Right kidney (tissue), 9 donors: ENCODE results near the gene SUFU.
"Not testable (repeated sequence)": the region's sequence is repeated elsewhere in the genome, so short reads cannot be mapped to it uniquely, and the experiment has no call there.

Experiments
- DNase-seq: peaks from one replicate; pipeline ENCODE4 v3.0.0-alpha.2; 2016
- long read RNA-seq, 8 donors: transcript quantifications; one replicate each; lab custom pipeline, GENCODE V29; 2026

The SUFU gene
- long read RNA-seq, donor 1, full-length matches to known transcripts = 3 of 3 reads
- long read RNA-seq, donor 1, partial matches to known transcripts = 0 of 3 reads
- long read RNA-seq, donor 1, other reads (novel, unspliced or antisense) = 0 of 3 reads
- long read RNA-seq, donor 2 = 0 reads
- long read RNA-seq, donor 3, full-length matches to known transcripts = 4 of 4 reads
- long read RNA-seq, donor 3, partial matches to known transcripts = 0 of 4 reads
- long read RNA-seq, donor 3, other reads (novel, unspliced or antisense) = 0 of 4 reads
- long read RNA-seq, donor 4 = 0 reads
- long read RNA-seq, donor 5, full-length matches to known transcripts = 4 of 4 reads
- long read RNA-seq, donor 5, partial matches to known transcripts = 0 of 4 reads
- long read RNA-seq, donor 5, other reads (novel, unspliced or antisense) = 0 of 4 reads
- long read RNA-seq, donor 6, full-length matches to known transcripts = 4 of 4 reads
- long read RNA-seq, donor 6, partial matches to known transcripts = 0 of 4 reads
- long read RNA-seq, donor 6, other reads (novel, unspliced or antisense) = 0 of 4 reads
- long read RNA-seq, donor 7, full-length matches to known transcripts = 5 of 14 reads
- long read RNA-seq, donor 7, partial matches to known transcripts = 9 of 14 reads
- long read RNA-seq, donor 7, other reads (novel, unspliced or antisense) = 0 of 14 reads
- long read RNA-seq, donor 8, full-length matches to known transcripts = 4 of 4 reads
- long read RNA-seq, donor 8, partial matches to known transcripts = 0 of 4 reads
- long read RNA-seq, donor 8, other reads (novel, unspliced or antisense) = 0 of 4 reads

DNA sequence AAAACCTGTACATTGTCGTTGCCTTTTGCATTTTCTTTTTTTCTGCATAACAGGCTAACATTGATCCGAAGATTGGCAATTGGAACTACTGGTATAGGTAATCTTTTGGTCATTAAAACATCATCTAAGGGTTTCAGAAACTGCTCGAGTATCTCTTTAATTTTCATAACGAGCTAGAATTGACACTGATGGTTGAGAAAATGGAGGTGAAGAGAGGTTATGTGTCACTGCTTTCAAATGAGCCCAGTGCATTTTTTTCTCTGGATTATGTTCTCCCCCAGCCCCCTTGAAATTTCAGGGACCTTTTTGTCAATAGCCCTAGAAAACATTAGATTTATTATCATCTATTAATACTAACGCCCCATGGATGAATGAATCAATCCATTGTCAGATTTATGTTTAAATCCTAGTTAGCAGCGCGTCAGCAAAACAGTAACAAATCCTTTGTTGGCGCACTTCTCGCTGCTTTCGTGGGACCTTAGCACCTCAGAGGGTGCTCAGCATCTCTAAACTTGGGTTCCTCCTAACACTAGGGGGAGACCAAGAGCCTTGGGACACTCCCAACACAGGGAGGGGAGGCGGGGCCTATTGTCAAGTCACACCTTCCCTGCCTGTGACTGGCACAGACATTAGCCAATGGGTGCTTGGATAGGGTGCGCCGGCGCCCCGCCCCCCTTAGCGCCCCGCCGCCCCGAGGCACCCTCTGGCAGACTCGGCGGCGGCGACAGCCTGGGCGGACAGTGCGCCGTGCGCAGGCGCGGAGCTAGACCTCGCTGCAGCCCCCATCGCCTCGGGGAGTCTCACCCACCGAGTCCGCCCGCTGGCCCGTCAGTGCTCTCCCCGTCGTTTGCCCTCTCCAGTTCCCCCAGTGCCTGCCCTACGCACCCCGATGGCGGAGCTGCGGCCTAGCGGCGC, at the start of gene SUFU:
Gene SUFU, plus strand, starts transcription at position 709 of the 915 bp plus-strand sequence. Its CDS starts 181 bp downstream, at position 890.
- peak; percentile 95 for DNase-seq

DNA sequence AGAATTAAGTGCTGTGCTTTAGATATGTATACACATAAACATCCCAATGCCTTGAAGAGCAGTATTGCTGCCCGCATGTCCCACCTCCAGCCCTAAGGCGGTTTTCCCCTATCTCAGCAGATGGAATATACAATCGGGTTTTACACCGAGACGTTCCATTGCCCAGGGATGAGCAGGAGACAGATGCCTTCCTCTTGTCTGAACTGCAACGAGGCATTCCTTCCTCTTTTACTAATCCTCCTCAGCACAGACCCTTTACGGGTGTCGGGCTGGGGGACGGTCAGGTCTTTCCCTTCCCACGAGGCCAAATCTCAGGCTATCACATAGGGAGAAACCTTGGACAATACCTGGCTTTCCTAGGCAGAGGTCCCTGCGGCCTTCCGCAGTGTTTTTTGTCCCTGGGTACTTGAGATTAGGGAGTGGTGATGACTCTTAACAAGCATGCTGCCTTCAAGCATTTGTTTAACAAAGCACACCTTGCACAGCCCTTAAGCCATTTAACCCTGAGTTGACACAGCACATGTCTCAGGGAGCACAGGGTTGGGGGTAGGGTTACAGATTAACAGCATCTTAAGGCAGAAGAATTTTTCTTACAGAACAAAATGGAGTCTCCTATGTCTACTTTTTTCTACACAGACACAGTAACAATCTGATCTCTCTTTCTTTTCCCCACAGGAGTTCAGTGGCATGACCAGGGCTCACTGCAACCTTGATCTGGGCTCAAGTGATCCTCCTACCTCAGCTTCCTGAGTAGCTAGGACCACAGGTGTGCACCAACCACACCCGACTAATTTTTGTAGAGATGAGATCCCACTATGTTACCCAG, 48.9 kb upstream of the SUFU start:
- DNase-seq = not testable (repeated sequence)

DNA sequence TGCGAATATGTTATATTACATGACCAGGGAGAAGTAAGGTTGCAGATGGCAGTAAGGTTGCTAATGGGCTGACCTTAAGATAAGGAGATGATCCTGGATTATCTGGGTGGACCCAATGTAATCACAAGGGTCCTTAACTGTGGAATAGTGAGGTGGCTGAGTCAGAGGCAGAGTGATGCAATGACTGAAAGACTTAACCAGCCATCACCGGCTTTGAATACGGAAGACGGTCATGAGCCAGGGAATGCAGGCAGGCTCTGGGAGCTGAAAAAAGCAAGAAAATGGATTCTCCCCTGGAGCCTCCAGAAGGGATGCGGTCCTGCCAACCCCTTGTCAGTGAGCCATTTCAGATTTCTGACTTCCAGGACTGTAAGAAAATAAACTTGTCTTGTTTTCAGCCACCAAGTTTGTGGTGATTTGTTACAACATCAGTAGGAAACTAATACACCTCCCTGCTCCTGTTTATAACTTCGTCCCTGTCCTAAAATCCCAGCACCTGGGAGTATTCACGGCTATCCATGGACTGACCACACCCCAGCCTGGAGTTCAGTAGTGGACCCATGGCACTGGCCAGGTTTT, 47.8 kb upstream of the SUFU start:
- no peak for DNase-seq

DNA sequence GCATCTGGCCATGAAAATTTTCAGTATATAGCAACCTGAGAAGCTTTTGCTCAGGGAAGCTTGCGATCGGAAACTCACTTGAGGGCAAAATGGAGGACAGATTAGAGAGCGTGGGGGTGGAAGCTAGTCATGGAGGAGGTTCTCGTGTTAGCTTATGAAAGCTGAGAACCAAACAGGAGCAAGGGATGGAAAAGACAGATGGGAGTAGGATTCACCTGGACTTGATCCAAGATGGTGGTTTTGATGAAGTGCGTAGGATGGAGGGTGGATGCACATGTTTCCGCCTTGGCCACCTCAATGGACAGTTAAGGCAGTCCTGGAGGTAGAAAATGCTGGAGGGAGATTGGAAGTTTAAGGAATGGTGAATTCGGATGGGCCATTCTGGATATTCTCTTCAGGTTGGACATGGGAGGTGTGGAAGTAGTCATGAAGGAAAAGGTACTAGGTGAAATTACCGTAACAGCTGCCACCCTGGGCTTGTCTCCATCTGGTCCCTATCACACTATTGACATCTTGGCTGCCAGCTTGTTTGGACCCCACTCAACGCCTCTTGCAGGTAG, 46.1 kb upstream of the SUFU start:
- no peak for DNase-seq

DNA sequence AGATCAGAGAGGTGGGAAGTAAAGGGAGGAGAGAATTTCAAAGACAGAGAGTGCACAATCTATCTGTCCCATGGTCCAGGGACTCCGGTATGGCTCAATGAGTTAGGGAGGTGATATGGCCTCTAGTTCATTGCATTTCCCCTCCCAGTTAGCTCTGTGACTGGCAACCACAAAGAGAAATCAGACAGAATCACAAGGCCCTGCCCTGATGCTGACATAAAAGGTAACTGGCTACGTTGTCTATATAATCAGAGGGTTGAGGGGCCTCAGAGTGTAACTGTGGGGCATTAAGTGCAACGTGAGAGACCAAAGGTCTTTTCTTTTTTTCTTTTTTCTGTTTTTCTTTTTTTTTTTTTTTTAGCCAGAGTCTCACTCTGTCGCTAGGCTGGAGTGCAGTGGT, 45.1 kb upstream of the SUFU start:
- DNase-seq = no peak

DNA sequence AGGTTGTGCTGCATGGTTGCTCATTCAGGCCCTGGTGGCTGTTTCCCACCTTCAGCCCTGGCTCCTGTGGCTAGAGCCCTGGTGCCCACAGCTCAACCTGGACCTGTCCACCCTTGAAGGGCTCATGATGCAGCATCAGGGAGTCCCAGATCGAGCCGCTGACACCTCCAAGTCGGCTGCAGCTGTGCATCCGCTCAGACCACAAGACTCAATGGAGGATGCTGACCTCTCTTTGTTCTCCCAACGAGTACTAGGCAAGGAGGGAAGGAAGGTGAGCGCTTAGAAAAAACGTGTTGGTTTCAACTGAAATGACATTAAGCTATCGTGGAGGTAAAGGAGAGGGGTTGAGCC, 43.0 kb upstream of the SUFU start:
- peak; percentile 78 for DNase-seq

DNA sequence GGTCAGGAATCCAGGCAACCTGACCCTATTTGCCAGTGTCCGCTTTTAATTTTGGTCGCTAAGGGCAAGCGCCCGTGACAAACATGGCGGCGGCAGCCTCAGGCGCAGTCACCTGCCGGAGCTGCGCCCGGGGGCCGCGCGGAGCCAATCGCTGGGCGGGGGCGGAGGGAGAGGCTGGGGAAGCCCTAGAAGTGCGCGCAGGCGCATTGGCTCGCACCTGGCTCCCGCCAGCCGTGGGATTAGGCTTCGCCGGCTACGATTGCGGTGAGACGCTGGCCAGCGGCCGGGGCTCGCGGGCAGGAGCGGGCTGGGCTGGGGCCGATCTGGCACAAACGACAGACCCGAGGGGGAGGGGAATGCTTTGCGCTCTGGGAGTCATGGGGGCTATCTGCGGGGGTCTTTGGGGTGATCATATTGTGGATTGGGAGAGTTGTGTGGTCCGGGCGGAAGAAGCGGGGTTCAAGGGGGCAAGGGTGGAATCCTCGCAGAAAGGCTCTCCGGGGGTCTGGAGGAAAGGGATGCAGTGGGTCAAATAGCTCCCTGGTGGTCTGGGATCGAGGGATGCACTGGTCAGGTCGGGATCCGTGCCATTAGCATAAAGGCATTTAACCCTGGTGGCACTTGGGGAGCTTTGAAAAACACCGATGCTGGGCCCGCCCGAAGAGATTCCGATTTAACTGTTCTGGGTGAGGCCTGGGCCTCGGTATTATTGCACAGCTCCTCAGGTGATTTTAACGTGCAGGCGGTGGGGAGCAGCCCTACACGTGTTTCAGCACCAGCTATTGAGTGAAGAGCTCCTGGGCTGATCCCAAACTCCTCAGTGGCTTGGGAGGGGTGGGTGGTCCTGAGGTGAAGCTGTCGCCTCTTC, 42.4 kb upstream of the SUFU start:
- DNase-seq = peak; percentile 80

DNA sequence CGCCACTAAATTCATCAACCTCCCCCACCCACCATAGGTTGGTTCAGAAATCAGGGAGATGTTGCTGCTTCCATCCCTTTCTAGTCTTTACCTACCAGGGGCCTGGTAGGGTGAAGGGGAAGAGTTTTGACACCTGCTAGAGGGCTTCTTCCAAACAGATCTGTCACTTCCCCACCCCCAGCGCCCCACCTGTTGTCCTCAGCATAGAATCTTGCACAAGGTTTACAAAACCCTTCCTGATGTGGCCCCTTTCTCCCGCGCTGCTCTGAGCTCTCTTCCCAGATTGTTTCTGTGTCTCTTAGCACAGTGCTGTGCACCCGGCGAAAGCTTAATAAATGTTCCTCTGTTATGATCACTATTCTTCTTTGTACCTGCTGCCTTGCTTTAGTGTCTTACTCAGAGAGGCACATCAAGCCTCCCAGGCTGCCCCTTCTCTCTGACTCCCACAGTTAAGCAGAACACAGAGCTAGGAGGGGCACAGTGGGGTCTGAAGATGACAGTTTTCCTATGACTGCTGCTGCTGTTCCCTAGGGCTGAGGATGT, 41.2 kb upstream of the SUFU start:
- DNase-seq = no peak

DNA sequence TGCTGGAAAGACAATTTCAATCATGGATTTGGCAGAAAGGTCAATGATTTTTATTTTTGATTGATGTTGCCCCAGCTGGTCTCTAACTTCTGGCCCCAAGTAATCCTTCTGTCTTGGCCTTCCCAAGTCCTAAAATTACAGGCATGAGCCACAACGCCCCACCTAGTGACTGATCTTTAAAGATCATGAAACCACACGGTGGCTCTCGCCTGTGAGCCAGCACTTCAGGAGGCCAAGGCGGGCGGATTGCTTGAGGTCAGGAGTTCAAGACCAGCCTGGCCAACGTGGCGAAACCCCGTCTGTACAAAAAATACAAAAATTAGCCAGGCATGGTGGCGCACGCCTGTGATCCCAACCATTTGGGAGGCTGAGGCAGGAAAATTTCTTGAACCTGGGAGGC, 39.8 kb upstream of the SUFU start:
- DNase-seq = no peak

DNA sequence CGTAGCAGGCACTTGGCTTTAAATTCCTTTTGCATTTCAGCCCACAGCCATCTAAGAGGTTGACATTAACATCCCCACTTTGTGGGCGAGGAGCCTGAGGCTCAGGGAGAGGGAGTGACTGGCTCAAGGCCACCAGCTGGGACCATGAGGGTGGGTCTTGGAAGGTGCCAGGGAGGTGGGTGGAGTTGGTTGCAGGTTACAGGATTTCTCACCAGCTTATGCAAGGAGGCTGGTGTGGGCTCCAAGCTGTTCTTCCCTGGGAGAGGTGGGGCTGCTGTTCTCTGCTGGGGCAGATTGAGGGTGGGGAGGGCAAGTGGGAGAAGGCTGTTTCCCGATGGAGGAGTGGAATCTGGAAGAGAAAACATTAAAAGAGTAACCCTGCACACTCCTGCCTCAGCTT, 38.3 kb upstream of the SUFU start:
- no peak for DNase-seq

DNA sequence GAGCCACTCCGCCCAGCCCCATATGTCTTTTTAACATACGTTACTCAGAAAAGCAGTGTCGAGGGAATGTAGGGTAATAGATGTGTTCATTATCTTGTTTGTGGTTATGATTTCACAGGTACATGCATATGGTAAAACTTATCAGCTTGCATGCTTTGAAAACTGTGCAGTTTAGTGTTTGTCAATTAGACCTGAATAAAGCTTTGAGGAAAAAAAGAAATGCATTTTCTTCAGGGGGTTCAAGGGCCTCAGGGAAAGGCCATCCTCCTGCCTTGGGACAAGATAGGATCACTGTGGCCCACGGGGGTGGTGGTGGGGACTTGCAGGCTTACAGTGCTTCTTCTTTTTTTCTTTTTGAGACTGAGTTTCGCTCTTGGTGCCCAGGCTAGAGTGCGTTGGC, 36.5 kb upstream of the SUFU start:
- DNase-seq = no peak

DNA sequence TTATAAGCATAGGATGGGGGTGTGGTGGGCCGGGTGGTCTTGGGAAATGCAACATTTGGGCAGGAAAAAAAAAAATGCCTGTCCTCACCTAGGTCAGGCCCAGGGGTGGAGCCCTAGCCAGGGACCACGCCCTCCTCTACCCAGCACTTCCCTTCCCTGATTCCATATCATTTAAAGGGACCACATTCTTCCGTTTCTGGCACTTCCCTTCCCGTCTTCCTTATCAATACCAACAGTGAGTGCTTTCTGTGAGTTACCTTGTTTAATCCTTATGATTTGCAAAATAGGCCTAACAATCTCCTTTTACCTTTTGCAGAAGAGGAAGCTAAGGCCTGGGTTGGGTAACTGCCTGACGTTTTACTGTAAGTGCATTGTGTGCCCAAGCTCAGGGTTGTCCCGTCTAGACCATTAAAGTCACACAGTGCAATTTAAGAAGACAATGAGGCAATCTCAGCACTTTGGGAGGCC, 35.8 kb upstream of the SUFU start:
- no peak for DNase-seq

DNA sequence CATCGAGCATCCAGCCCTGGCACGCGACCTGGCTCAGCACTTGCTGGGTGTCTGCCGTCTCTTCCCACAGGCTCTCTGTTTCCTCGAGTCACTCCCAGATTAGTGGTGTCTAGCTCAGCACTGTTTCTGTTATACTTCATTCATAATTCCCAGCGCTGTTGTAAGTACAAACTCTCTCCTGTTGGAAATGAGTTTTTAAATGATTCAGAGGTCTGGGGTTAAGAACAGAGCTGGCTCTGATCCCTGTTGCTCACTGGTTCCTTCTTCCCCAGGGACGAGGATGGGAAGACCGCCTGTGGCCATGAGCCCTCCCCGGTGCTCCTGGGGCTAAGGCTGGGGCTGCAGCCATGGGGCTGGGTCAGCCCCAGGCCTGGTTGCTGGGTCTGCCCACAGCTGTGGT, 35.1 kb upstream of the SUFU start:
- DNase-seq = no peak

DNA sequence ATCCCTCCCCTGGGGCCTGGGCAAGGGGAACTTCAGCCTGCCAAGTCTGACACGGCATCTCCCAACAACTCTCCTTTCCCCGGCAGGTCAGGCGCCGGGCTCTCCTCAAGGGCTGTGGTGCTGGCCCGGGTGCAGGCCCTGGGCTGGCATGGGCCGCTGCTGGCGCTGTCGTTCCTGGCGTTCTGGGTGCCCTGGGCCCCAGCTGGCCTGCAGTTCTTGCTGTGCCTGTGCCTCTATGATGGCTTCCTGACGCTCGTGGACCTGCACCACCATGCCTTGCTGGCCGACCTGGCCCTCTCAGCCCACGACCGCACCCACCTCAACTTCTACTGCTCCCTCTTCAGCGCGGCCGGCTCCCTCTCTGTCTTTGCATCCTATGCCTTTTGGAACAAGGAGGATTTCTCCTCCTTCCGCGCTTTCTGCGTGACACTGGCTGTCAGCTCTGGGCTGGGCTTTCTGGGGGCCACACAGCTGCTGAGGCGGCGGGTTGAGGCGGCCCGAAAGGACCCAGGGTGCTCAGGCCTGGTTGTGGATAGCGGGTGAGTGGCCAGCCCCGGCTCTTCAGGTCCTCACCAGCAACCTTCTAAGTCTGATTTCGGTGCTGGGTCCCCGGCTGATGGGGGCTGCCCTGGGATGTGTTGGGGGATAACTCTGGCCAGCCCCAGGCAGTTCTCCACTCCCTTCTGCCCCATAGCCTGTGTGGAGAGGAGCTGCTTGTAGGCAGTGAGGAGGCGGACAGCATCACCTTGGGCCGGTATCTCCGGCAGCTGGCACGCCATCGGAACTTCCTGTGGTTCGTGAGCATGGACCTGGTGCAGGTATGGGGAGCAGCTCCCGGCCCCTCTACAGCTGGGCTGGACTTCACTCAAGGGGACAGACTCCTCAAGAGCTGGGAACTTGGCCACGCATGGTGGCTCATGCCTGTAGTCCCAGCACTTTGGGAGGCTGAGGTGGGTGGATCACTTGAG, 32.9 kb upstream of the SUFU start:
- DNase-seq = no peak

DNA sequence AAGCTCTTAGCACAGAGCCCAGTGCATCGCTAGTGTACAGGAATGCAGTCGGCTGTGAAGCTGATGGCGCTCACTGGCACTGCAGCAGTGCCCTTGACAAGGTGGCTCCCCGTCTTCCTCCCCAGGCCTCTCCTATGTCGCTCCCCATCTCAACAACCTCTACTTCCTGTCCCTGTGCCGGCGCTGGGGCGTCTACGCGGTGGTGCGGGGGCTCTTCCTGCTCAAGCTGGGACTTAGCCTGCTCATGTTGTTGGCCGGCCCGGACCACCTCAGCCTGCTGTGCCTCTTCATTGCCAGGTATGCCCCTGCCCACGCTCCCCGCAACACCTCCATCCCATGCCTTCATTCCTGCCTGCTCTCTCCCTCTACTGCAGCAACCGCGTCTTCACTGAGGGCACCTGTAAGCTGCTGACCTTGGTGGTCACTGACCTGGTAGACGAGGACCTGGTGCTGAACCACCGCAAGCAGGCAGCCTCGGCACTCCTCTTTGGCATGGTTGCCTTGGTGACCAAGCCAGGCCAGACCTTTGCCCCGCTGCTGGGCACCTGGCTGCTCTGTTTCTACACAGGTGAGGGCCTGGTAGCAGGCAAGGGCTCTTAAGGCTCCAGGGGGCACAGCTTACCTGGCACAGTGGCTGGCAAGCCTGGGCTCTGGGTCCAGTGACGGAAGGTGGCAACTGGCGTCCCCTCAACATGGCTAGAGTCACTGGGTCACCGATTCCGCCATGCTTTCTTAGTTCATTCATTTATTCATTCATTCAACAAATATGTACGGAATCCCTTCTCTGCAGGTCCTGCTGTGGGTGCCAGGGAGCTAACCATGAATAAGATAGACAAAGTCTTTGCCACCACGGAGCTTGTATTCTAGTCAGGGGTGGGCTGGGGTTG, 30.1 kb upstream of the SUFU start:
- no peak for DNase-seq

DNA sequence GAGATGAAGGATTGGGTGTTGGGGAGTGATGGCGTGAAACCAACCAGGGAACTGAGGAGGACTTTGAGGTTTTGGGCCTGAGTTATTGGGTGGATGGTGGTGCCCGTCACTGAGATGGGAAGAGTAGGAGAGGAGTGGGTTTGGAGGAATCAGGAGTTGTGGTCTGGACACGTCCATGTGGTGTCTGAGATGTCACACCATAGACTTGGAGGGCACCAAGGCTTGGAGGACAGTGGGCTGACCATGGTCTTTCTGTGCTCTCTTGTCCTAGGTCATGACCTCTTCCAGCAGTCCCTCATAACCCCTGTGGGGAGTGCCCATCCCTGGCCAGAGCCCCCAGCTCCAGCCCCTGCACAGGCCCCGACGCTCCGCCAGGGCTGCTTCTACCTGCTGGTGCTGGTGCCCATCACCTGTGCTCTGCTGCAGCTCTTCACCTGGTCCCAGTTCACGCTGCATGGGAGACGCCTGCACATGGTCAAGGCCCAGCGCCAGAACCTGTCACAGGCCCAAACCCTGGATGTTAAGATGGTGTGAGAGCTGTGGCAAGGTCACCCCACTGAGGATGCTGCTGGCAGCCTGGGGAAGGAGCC, 28.2 kb upstream of the SUFU start:
- DNase-seq = no peak
